NCI-H774 (cell line): Measurements from ENCODE around the gene MAFG.

ENCODE experiments used
- DNase-seq: peaks from one replicate; lab custom pipeline; 2025; lab: John Stamatoyannopoulos, UW

The MAFG gene

DNA sequence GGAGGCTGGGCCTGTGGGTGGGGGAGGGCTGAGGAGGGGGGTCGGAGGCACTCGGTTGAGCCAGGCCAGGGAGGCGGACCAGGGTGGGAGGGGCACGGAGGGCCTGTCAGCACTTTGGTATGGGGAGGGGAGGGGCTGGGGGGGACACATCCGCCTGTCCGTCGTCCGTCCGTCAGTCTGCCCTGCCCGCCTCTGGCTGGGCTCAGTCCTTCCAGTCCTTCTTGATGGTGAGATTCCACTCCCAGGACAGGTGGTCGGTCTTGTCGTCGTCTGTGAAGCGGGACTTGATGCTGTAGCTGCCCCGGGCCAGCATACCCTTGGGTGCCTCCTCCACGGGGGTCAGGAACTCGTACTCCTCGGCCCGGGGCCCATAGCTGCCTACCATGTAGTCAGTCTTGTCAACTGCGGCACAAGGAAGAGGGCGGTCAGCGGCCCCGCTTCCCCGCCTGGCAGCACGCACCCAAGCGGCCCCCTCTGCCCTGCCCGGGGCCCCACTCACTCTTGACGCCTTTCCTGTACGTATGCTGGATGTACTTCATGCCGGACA is 58.8 kb downstream of the MAFG start:
- no peak for DNase-seq
